A673 (cell line): Measurements from ENCODE around the gene DLGAP1.

Source experiments
- CTCF ChIP-seq: fragments of 300-800, 200-600 bp; sonication (generic); conservative IDR thresholded peaks from 2 replicates; pipeline ENCODE4 v1.5.1; 2017; ENCODE audit warnings: low read depth, mild to moderate bottlenecking, antibody characterized with exemption, low read length, moderate library complexity, mixed read lengths
- EZH2 ChIP-seq: fragments of 200-600 bp; sonication (generic); IDR thresholded peaks from 2 replicates; pipeline ENCODE4 v1.6.1; 2017; ENCODE audit warnings: borderline replicate concordance, low read depth, mild to moderate bottlenecking, mixed read lengths, antibody characterized with exemption, low read length; ENCODE audit not compliant: poor library complexity, severe bottlenecking

GRCh38 chr18:3947383-3947782 lies 507.7 kb downstream of the DLGAP1 start:
- TF ChIP-seq CTCF (no peak), EZH2 (no peak)
